Progenitor cell of endocrine pancreas (in vitro differentiated cells): ENCODE data around the gene ERBB4. TPM values are rescaled to one million over a fixed set of nuclear protein-coding genes. Genes with fewer than 3 reads are reported as not detected.

Experiments
- DNase-seq: peaks from one replicate; pipeline ENCODE4 v3.0.0; 2021; ENCODE audit warnings: low spot score; ENCODE audit not compliant: unreplicated experiment
- H3K27ac Mint-ChIP-seq: 2 replicates; pipeline ENCODE4 v1.8.0; 2021; ENCODE audit warnings: mild to moderate bottlenecking, moderate library complexity, mixed read lengths
- H3K27me3 Mint-ChIP-seq: 2 replicates; pipeline ENCODE4 v1.8.0; 2021; ENCODE audit warnings: mixed read lengths
- H3K36me3 Mint-ChIP-seq: 2 replicates; pipeline ENCODE4 v1.8.0; 2022; ENCODE audit warnings: mixed read lengths; ENCODE audit not compliant: insufficient read depth
- H3K4me1 Mint-ChIP-seq: 2 replicates; pipeline ENCODE4 v1.8.0; 2021; ENCODE audit warnings: low read depth, mixed read lengths
- H3K4me3 Mint-ChIP-seq: 2 replicates; pipeline ENCODE4 v1.8.0; 2021; ENCODE audit warnings: low read depth, mild to moderate bottlenecking, moderate library complexity, mixed read lengths
- H3K9me3 Mint-ChIP-seq: 2 replicates; pipeline ENCODE4 v1.8.0; 2021; ENCODE audit warnings: low read depth, mixed read lengths
- CTCF ChIP-seq: fragments of 200-600 bp; sonication (generic); IDR thresholded peaks from one replicate; pipeline ENCODE4 v1.5.0; 2021; ENCODE audit warnings: antibody characterized with exemption, mild to moderate bottlenecking; ENCODE audit not compliant: unreplicated experiment
- total RNA-seq: library from RNA; stranded (reverse); gene quantifications from 2 replicates; pipeline ENCODE4 v1.2.1, GENCODE V29; 2021

ERBB4 gene
- total RNA-seq, 1 donor from 2014 or later, result 43.8 TPM

- H3K27ac Mint-ChIP-seq, result no peak overlapping the region
- no peak for TF ChIP-seq CTCF
- no peaks in the 10 kb centered on the region for H3K9me3 Mint-ChIP-seq
- H3K4me1 Mint-ChIP-seq, result peaks cover 8% of the 10 kb centered on the region
- no peaks in the 10 kb centered on the region for H3K36me3 Mint-ChIP-seq
- no peak overlapping the region for H3K4me3 Mint-ChIP-seq
- H3K27me3 Mint-ChIP-seq, result no peaks in the 10 kb centered on the region
- DNase-seq, result no peak
Observed at GRCh38 chr2:211942153-211942552, 596.4 kb downstream of the ERBB4 start.

GRCh38 chr2:211941216-211941747, 597.3 kb downstream of the ERBB4 start:
- no peak for TF ChIP-seq CTCF
- Mint-ChIP-seq H3K36me3 (no peaks in the 10 kb centered on the region), H3K27ac (no peak overlapping the region), H3K4me1 (peaks cover 8% of the 10 kb centered on the region), H3K27me3 (no peaks in the 10 kb centered on the region), H3K9me3 (no peaks in the 10 kb centered on the region), H3K4me3 (no peak overlapping the region)
- DNase-seq, result no peak

- DNase-seq, result no peak
- Mint-ChIP-seq H3K36me3 (no peaks in the 10 kb centered on the region), H3K27ac (no peak overlapping the region), H3K27me3 (no peaks in the 10 kb centered on the region), H3K4me1 (peaks cover 8% of the 10 kb centered on the region), H3K9me3 (no peaks in the 10 kb centered on the region), H3K4me3 (no peak overlapping the region)
- TF ChIP-seq CTCF, result no peak
Observed at GRCh38 chr2:211939177-211939576, 599.4 kb downstream of the ERBB4 start.

- H3K4me1 Mint-ChIP-seq, result peaks cover 12% of the 10 kb centered on the region
- H3K27me3 Mint-ChIP-seq, result no peaks in the 10 kb centered on the region
- no peak for DNase-seq
- H3K36me3 Mint-ChIP-seq, result no peaks in the 10 kb centered on the region
- no peak overlapping the region for H3K4me3 Mint-ChIP-seq
- TF ChIP-seq CTCF, result no peak
- no peak overlapping the region for H3K27ac Mint-ChIP-seq
- H3K9me3 Mint-ChIP-seq, result no peaks in the 10 kb centered on the region
Observed at GRCh38 chr2:211934811-211935210, 603.8 kb downstream of the ERBB4 start.

- TF ChIP-seq CTCF, result no peak
- H3K9me3 Mint-ChIP-seq, result no peaks in the 10 kb centered on the region
- no peaks in the 10 kb centered on the region for H3K27me3 Mint-ChIP-seq
- H3K4me1 Mint-ChIP-seq, result peaks cover 40% of the 10 kb centered on the region
- no peaks in the 10 kb centered on the region for H3K36me3 Mint-ChIP-seq
- H3K27ac Mint-ChIP-seq, result no peak overlapping the region
- no peak for DNase-seq
- no peak overlapping the region for H3K4me3 Mint-ChIP-seq
Observed at GRCh38 chr2:211931314-211931713, 607.3 kb downstream of the ERBB4 start.
